HepG2 (cell line): ENCODE measurements around the gene SUPT6H. TPM values are rescaled to one million over a fixed set of nuclear protein-coding genes. Genes with fewer than 3 reads are reported as not detected.

Source experiments
- AKNA ChIP-seq: sonication (generic); formaldehyde crosslinking; IDR thresholded peaks from 2 replicates; pipeline ENCODE4 v1.4.0; 2020; ENCODE audit warnings: missing genetic modification reagents, borderline replicate concordance
- CBX1 ChIP-seq: IDR thresholded peaks from one replicate; pipeline ENCODE4 v1.6.1; 2016; ENCODE audit warnings: antibody characterized with exemption, low read depth
- FOXK1 ChIP-seq: sonication (generic); formaldehyde crosslinking; IDR thresholded peaks from 2 replicates; pipeline ENCODE4 v1.4.0; 2020; ENCODE audit warnings: low read depth, missing genetic modification reagents, borderline replicate concordance
- JDP2 ChIP-seq: sonication (generic); formaldehyde crosslinking; IDR thresholded peaks from 2 replicates; pipeline ENCODE4 v1.8.1; 2022; ENCODE audit warnings: missing genetic modification reagents, borderline replicate concordance
- KAT2B ChIP-seq: fragments of 150-350 bp; IDR thresholded peaks from 2 replicates; pipeline ENCODE4 v1.6.1; 2014; ENCODE audit warnings: low read depth, low read length, borderline replicate concordance
- PHF5A ChIP-seq: IDR thresholded peaks from one replicate; pipeline ENCODE4 v1.6.1; 2018; ENCODE audit warnings: low read depth, missing genetic modification reagents; ENCODE audit not compliant: unreplicated experiment
- PLSCR1 ChIP-seq: sonication (generic); formaldehyde crosslinking; IDR thresholded peaks from 2 replicates; pipeline ENCODE4 v1.5.0; 2020; ENCODE audit warnings: missing genetic modification reagents, mild to moderate bottlenecking, borderline replicate concordance
- SETDB1 ChIP-seq: sonication (generic); formaldehyde crosslinking; IDR thresholded peaks from 2 replicates; pipeline ENCODE4 v1.5.1; 2020; ENCODE audit warnings: missing genetic modification reagents, mild to moderate bottlenecking, borderline replicate concordance
- SMAD9 ChIP-seq: sonication (generic); formaldehyde crosslinking; IDR thresholded peaks from 2 replicates; pipeline ENCODE4 v1.5.1; 2020; ENCODE audit warnings: mild to moderate bottlenecking, missing genetic modification reagents
- TFAP4 ChIP-seq: sonication (generic); IDR thresholded peaks from 2 replicates; pipeline ENCODE4 v1.6.1; 2016; ENCODE audit warnings: low read depth, borderline replicate concordance
- USF2 ChIP-seq, 2 experiments: sonication (generic) in 1 of 2; formaldehyde crosslinking in 1 of 2; IDR thresholded peaks; 2 replicates each; pipeline versions ENCODE4 v1.5.1 to v1.6.1; 2011 to 2020; ENCODE audit warnings: borderline replicate concordance in 1 of 2, low read depth in 1 of 2, low read length in 1 of 2, mild to moderate bottlenecking in 1 of 2, missing genetic modification reagents in 1 of 2, moderate library complexity in 1 of 2
- ZNF691 ChIP-seq: sonication (generic); formaldehyde crosslinking; IDR thresholded peaks from 2 replicates; pipeline ENCODE4 v1.4.0; 2020; ENCODE audit warnings: missing genetic modification reagents, low read depth, mild to moderate bottlenecking, borderline replicate concordance
- ZSCAN20 ChIP-seq: sonication (generic); formaldehyde crosslinking; IDR thresholded peaks from 2 replicates; pipeline ENCODE4 v1.4.0; 2020; ENCODE audit warnings: missing genetic modification reagents, mild to moderate bottlenecking, borderline replicate concordance
- polyA plus RNA-seq, 8 experiments: library from polyadenylated mRNA; depleted of rRNA in 3 of 8; stranded (reverse) in 7 of 8; unstranded in 1 of 8; fragments of >200 nt; fragmentation: Illumina TruSeq in 4 of 8; extraction: Trizol in 4 of 8; gene quantifications; 2 replicates each; pipeline versions ENCODE4 v1.2.1 to v1.2.3, GENCODE V29; 2011 to 2016; ENCODE audit warnings: low read depth in 4 of 8, missing spikeins in 1 of 8, mixed read lengths in 1 of 8; ENCODE audit not compliant: insufficient read depth in 1 of 8
- total RNA-seq, 5 experiments: library from RNA; depleted of rRNA; stranded (reverse); fragments of >200 nt; fragmentation: Illumina TruSeq; extraction: Trizol; gene quantifications; 2 replicates each; pipeline ENCODE4 v1.2.3, GENCODE V29; 2016; ENCODE audit warnings: low read depth in 1 of 5

The SUPT6H gene
- total and polyA plus RNA-seq, 2 of the 13 experiments (the other 11 are each of a cell fraction or from before 2014, with no cell fraction given): 32.7 to 39.9 TPM

GRCh38 chr17:28710861-28711722 lies 49.1 kb downstream of the SUPT6H start (continued):
- TF ChIP-seq AKNA (CRISPR knock-in tag) (no peak), SETDB1 (CRISPR knock-in tag) (no peak), FOXK1 (no peak), JDP2 (no peak), CBX1 (peak; percentile 69), ZSCAN20 (CRISPR knock-in tag) (no peak), USF2 (IDR thresholded peaks at IDR 0.05; ENCODE audit: low read depth, low read length) (no peak), USF2 (CRISPR knock-in tag; IDR thresholded peaks at IDR 0.05; ENCODE audit: borderline replicate concordance) (no peak), ZNF691 (CRISPR knock-in tag) (no peak; the same call in 1 of the 2 replicates), PHF5A (CRISPR knock-in tag) (no peak), TFAP4 (no peak), PLSCR1 (CRISPR knock-in tag) (no peak), SMAD9 (CRISPR knock-in tag) (0 out of 2 replicates have a peak, but pooled peaks have one; percentile 63), KAT2B (no peak)
